Right atrium auricular region (tissue), 2 donors: Measurements from ENCODE around the gene TCFL5. TPM values are rescaled to one million over a fixed set of nuclear protein-coding genes. Genes with fewer than 3 reads are reported as not detected.
"Not testable (repeated sequence)": the region's sequence is repeated elsewhere in the genome, so short reads cannot be mapped to it uniquely, and the experiment has no call there.

ENCODE experiments used
- DNase-seq: peaks from one replicate; pipeline ENCODE4 v3.0.0-alpha.2; 2019; ENCODE audit warnings: low spot score
- H3K27ac ChIP-seq, 2 donors: fragments of 200-600 bp; sonication (generic); 1 replicate in 1 of 2; 2 replicates in 1 of 2; pipeline ENCODE4 v1.5.1; 2016 to 2019
- H3K27me3 ChIP-seq, 2 donors: fragments of 200-600 bp; sonication (generic); one replicate each; pipeline versions ENCODE4 v1.5.1 to v1.6.0; 2017 to 2019
- H3K36me3 ChIP-seq: fragments of 200-600 bp; sonication (generic); one replicate; pipeline ENCODE4 v1.5.1; 2016
- H3K4me1 ChIP-seq, 2 donors: fragments of 200-600 bp; sonication (generic); one replicate each; pipeline versions ENCODE4 v1.5.1 to v1.6.0; 2017 to 2019
- H3K4me3 ChIP-seq, 2 donors: fragments of 200-600 bp; sonication (generic); 1 replicate in 1 of 2; 2 replicates in 1 of 2; pipeline ENCODE4 v1.5.1; 2017 to 2019; ENCODE audit warnings: mild to moderate bottlenecking in 1 of 2, moderate library complexity in 1 of 2
- H3K9me3 ChIP-seq, 2 donors: fragments of 200-600 bp; sonication (generic); one replicate each; pipeline ENCODE4 v1.5.1; 2019
- total RNA-seq, 2 donors: library from RNA; depleted of rRNA; stranded (reverse); fragments of >200 nt; gene quantifications; one replicate each; pipeline ENCODE4 v1.1.0, GENCODE V29; 2016
- TF ChIP-seq, protein P1 (sequence below), 2 donors: fragments of 200-600 bp; sonication (generic); IDR thresholded peaks; one replicate each; pipeline ENCODE4 v1.5.1; 2019; ENCODE audit warnings: antibody characterized with exemption in 2 of 2

TCFL5 gene
- total RNA-seq, 2 donors from 2014 or later = 4.8 to 6.4 TPM

DNA sequence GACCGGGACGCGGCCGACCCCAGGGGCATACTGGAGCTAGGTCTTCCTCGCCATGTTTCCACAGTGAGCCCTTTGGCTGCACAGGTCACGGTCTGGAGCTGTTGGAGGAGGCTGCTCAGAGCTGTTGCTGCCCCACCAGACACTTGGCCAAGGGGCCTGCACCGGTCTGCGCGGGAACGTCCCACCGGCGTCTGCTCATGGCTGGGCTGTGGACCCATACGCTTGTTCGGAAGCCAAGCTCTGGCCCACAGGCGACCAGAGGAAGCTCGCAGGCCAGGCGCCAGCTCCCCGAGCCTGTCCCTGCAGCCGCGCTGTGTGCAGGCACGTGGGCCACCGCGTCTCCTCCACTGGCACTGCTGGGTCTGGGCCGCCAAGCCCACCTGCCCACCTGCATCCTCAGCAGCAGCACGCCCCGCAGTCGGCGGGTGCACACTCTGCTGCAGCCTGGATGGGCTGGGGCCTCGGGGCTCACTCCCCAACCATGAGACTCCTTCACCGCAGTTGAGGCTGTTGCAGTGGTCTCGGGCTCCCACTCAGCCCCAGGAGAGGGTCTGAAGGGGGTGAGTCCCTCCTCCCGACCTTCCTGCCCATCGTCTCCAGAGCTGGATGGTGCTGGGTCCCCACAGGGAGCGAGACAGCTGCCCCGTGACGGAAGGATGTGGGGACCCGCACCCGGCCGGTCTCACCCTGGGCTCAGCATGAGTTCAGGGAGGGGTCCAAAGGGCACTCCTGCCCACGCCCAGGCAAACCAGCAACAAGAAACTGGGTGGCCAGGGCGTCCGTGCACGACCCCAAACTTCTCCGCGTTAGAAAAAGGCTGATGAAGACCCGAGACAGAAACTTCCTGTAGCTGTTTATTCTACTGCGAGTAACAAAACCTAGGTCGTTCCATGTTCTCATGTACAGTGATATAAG is 15.5 kb upstream of the TCFL5 start:
- peak; percentile 83 for DNase-seq
- no peaks in the 10 kb centered on the region for H3K9me3 ChIP-seq
- TF ChIP-seq, protein P1, sequence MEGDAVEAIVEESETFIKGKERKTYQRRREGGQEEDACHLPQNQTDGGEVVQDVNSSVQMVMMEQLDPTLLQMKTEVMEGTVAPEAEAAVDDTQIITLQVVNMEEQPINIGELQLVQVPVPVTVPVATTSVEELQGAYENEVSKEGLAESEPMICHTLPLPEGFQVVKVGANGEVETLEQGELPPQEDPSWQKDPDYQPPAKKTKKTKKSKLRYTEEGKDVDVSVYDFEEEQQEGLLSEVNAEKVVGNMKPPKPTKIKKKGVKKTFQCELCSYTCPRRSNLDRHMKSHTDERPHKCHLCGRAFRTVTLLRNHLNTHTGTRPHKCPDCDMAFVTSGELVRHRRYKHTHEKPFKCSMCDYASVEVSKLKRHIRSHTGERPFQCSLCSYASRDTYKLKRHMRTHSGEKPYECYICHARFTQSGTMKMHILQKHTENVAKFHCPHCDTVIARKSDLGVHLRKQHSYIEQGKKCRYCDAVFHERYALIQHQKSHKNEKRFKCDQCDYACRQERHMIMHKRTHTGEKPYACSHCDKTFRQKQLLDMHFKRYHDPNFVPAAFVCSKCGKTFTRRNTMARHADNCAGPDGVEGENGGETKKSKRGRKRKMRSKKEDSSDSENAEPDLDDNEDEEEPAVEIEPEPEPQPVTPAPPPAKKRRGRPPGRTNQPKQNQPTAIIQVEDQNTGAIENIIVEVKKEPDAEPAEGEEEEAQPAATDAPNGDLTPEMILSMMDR (IDR thresholded peaks at IDR 0.05) = no peak
- H3K27ac ChIP-seq = peak overlapping the region; percentile 68 to 75
- peak overlapping the region in 1 of 2 donors; percentile 9 for H3K4me3 ChIP-seq
- peaks cover 0 to 23% of the 10 kb centered on the region in 2 donors for H3K4me1 ChIP-seq
- H3K27me3 ChIP-seq = no peaks in the 10 kb centered on the region
- H3K36me3 ChIP-seq = peaks cover 23% of the 10 kb centered on the region

DNA sequence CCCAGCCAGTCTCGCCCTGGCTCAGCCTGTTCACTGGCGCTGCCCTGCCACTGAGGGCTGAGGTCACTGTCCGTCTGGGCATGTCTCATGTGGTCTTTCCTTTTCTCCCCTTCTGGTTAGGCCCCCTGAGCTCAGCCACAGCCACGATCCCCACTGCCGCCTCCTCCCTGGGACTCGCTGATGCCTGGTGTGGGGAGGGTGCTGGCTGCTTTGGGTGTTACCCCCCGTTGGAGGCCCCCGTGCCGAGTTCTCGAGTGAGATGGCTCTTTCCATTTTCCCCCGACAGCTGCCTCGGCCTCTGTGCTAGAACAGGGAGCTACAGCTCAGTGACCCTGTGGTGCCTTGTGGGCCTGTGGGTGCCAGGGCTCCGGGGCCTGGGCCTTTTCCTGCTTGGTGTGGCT is 14.9 kb upstream of the TCFL5 start:
- no peaks in the 10 kb centered on the region for H3K27me3 ChIP-seq
- DNase-seq = no peak
- peaks cover 0 to 23% of the 10 kb centered on the region in 2 donors for H3K4me1 ChIP-seq
- H3K36me3 ChIP-seq = peaks cover 19% of the 10 kb centered on the region
- H3K4me3 ChIP-seq = peak overlapping the region in 1 of 2 donors; percentile 9
- H3K27ac ChIP-seq = peak overlapping the region; percentile 68 to 75
- H3K9me3 ChIP-seq = no peaks in the 10 kb centered on the region
- TF ChIP-seq, protein P1 (IDR thresholded peaks at IDR 0.05) = no peak

DNA sequence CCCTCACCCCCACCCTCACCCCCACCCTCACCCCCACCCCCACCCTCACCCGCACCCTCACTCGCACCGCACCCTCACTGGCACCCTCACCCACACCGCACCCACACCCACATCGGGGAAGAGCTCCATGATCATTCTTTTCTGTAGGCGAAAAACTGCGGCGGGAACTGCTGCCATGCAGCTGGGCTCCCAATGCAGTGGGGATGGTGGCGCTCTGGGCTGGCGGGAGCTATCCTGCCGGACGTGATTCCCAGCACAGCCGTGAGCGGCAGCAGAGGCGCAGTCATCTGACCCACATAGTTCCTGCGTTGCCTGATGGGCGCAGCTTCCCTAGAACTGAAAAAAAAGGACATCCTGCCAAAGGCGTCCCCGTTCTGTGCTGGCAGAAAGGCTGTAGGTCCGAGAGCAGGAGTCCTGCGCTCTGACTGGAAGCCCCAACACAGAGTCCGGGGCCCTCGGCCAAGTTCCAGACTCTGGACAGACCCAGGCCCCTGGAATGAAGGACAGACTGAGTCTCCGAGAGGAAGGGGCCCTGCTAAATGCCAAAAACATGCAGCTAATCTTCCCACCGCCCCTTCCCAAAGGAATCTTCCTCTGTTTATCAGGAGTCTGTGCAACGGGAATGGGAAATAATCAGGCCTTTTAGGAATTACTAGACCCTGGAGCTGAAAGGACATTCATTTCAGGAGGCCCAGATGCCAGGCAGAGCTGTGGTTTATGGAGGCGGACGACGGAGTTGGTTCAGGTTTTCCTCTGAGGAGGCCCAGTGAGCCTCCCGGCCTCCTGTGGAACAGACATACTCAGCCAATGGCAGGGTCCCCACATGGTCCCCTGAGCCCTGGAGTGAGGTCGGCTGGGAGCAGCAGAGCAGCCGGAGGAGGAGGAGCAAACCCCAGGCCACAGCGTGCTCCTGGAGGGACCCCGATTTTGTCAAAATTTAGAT is 14.1 kb upstream of the TCFL5 start:
- DNase-seq = peak; percentile 93
- Histone ChIP-seq H3K27me3 (no peaks in the 10 kb centered on the region), H3K4me3 (peak overlapping the region in 1 of 2 donors; percentile 25), H3K9me3 (no peaks in the 10 kb centered on the region), H3K4me1 (peaks cover 0 to 23% of the 10 kb centered on the region in 2 donors), H3K27ac (peak overlapping the region; percentile 68 to 75), H3K36me3 (peaks cover 10% of the 10 kb centered on the region)
- TF ChIP-seq, protein P1 (IDR thresholded peaks at IDR 0.05) = peak in 1 of 2 donors; percentile 62

DNA sequence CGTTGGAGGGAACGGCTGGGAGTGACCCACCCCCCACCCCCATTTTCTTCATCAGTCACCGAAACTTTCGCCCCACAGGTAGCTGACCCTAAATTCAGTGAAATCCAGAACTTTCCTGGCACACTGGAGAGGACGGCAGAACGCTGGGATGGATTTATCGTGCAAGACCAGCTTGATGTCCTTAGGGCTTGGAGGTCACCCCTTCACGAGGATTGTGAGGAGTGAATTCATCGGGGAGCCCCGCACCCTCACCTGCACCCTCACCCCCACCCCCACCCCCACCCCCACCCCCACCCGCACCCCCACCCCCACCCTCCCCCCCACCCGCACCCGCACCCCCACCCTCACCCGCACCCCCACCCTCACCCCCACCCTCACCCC is 13.3 kb upstream of the TCFL5 start:
- H3K27me3 ChIP-seq = no peaks in the 10 kb centered on the region
- H3K4me1 ChIP-seq = peaks cover 0 to 23% of the 10 kb centered on the region in 2 donors
- H3K27ac ChIP-seq = no peak overlapping the region
- peaks cover 3% of the 10 kb centered on the region for H3K36me3 ChIP-seq
- H3K4me3 ChIP-seq = no peak overlapping the region
- DNase-seq = no peak
- H3K9me3 ChIP-seq = no peaks in the 10 kb centered on the region
- TF ChIP-seq, protein P1 (IDR thresholded peaks at IDR 0.05) = no peak

DNA sequence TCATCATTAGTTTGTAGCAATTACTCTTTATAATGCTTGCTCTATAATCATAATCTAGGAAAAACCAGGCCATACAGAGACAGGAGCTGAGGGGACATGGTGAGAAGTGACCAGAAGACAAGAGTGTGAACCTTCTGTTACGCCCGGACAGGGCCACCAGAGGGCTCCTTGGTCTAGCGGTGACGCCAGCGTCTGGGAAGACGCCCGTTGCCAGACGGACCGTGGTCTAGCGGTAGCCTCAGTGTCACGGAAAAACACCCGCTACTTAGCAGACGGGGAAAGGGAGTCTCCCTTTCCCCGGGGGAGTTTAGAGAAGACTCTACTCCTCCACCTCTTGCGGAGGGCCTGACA is 12.0 kb upstream of the TCFL5 start:
- TF ChIP-seq, protein P1 (IDR thresholded peaks at IDR 0.05) = peak; percentile 28 to 75
- H3K4me1 ChIP-seq = peaks cover 0 to 23% of the 10 kb centered on the region in 2 donors
- H3K4me3 ChIP-seq, H3K36me3 ChIP-seq, H3K27me3 ChIP-seq, H3K9me3 ChIP-seq: not testable (repeated sequence)
- peak overlapping the region; percentile 48 to 57 for H3K27ac ChIP-seq
- DNase-seq = peak; percentile 89
